ENCODE results near the gene RBM14.

DNA sequence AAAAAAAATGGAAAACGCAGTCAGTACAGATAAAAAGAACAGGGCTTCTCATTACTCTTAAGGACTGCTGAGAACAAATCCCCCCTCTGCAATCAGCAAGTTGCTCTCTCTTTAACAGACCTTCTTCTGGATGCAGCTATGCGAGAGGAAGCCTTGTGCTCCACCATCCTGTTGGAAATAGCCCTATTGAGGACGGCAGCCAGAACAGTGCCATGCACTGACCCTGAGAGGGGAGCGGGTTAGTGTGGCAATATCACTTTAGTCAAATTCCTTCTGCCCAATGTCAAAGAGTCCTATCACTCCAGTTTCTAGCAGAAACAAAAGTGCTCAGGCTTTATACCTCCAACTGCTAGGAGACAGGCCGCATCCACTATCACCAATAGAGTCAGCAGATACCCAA, 54.4 kb downstream of the RBM14 start:
- no peak for TF ChIP-seq YY1 (IDR thresholded peaks at IDR 0.05; ENCODE audit: low read depth)
- TF ChIP-seq CREB1 (IDR thresholded peaks at IDR 0.05; ENCODE audit: low read depth), result no peak
- TF ChIP-seq EP300 (IDR thresholded peaks at IDR 0.05; ENCODE audit: borderline replicate concordance), result no peak
- TF ChIP-seq, protein P1, sequence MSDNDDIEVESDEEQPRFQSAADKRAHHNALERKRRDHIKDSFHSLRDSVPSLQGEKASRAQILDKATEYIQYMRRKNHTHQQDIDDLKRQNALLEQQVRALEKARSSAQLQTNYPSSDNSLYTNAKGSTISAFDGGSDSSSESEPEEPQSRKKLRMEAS (IDR thresholded peaks at IDR 0.05), result no peak

Measured in Ishikawa (cell line).